Measurements from ENCODE around the gene LMBRD1.

DNA sequence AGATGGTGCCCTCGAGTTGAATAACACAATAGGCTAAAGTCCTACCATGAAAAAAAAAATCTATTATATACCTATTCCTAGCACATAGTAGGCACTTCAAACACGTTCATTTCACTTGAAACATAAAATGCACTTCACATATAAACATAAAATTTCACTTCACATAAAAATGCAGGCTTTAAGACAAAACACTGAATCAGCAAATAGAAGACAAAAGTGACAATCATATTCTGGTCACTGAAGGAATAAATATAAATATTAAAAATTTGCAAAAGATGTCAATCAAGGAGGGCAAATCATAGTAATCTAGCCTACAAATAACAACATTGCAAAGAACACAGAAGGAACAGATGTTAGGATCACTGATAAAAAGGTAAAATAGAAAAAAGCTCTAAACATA, 153.1 kb downstream of the LMBRD1 start:
- TF ChIP-seq, protein P1, sequence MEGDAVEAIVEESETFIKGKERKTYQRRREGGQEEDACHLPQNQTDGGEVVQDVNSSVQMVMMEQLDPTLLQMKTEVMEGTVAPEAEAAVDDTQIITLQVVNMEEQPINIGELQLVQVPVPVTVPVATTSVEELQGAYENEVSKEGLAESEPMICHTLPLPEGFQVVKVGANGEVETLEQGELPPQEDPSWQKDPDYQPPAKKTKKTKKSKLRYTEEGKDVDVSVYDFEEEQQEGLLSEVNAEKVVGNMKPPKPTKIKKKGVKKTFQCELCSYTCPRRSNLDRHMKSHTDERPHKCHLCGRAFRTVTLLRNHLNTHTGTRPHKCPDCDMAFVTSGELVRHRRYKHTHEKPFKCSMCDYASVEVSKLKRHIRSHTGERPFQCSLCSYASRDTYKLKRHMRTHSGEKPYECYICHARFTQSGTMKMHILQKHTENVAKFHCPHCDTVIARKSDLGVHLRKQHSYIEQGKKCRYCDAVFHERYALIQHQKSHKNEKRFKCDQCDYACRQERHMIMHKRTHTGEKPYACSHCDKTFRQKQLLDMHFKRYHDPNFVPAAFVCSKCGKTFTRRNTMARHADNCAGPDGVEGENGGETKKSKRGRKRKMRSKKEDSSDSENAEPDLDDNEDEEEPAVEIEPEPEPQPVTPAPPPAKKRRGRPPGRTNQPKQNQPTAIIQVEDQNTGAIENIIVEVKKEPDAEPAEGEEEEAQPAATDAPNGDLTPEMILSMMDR (conservative IDR thresholded peaks at IDR 0.05): no peak
- no peak for TF ChIP-seq ZFX (IDR thresholded peaks at IDR 0.05)

Data from C4-2B (cell line).